ENCODE measurements around the gene ALDH1B1.

ALDH1B1 gene

GRCh38 chr9:38432922-38433510 is 40.5 kb downstream of the ALDH1B1 start:
- H3K27ac Mint-ChIP-seq: no peak overlapping the region
- no peak for DNase-seq (ENCODE audit: low spot score in 2 of 2)
- H3K4me1 Mint-ChIP-seq: peaks cover 4% of the 10 kb centered on the region
- ATAC-seq: no peak
- H3K36me3 Mint-ChIP-seq: no peaks in the 10 kb centered on the region
- H3K9me3 Mint-ChIP-seq: no peaks in the 10 kb centered on the region
- no peak overlapping the region for H3K4me3 Mint-ChIP-seq

- Mint-ChIP-seq H3K4me1 (peaks cover 4% of the 10 kb centered on the region), H3K36me3 (no peaks in the 10 kb centered on the region), H3K27ac (no peak overlapping the region), H3K9me3 (no peaks in the 10 kb centered on the region), H3K4me3 (no peak overlapping the region)
- ATAC-seq (no peak), DNase-seq (ENCODE audit: low spot score in 2 of 2) (no peak)
Measured at GRCh38 chr9:38434365-38434764, 41.9 kb downstream of the ALDH1B1 start.

GRCh38 chr9:38434853-38435252 is 42.4 kb downstream of the ALDH1B1 start:
- no peak for DNase-seq (ENCODE audit: low spot score in 2 of 2)
- Mint-ChIP-seq H3K4me3 (no peak overlapping the region), H3K36me3 (no peaks in the 10 kb centered on the region), H3K9me3 (no peaks in the 10 kb centered on the region), H3K27ac (no peak overlapping the region), H3K4me1 (peaks cover 4% of the 10 kb centered on the region)
- no peak for ATAC-seq

GRCh38 chr9:38435521-38435920 is 43.0 kb downstream of the ALDH1B1 start:
- no peaks in the 10 kb centered on the region for H3K36me3 Mint-ChIP-seq
- peaks cover 4% of the 10 kb centered on the region for H3K4me1 Mint-ChIP-seq
- no peaks in the 10 kb centered on the region for H3K9me3 Mint-ChIP-seq
- no peak for DNase-seq (ENCODE audit: low spot score in 2 of 2)
- H3K27ac Mint-ChIP-seq: no peak overlapping the region
- ATAC-seq: no peak
- no peak overlapping the region for H3K4me3 Mint-ChIP-seq

- no peak for ATAC-seq
- H3K27ac Mint-ChIP-seq: no peak overlapping the region
- peaks cover 4% of the 10 kb centered on the region for H3K4me1 Mint-ChIP-seq
- no peaks in the 10 kb centered on the region for H3K9me3 Mint-ChIP-seq
- H3K36me3 Mint-ChIP-seq: no peaks in the 10 kb centered on the region
- no peak for DNase-seq (ENCODE audit: low spot score in 2 of 2)
- H3K4me3 Mint-ChIP-seq: no peak overlapping the region
Measured at GRCh38 chr9:38436708-38437107, 44.2 kb downstream of the ALDH1B1 start.

- Mint-ChIP-seq H3K4me1 (peaks cover 2% of the 10 kb centered on the region), H3K9me3 (no peaks in the 10 kb centered on the region), H3K4me3 (no peak overlapping the region), H3K36me3 (no peaks in the 10 kb centered on the region), H3K27ac (no peak overlapping the region)
- DNase-seq (ENCODE audit: low spot score in 2 of 2): no peak
- ATAC-seq: no peak
Measured at GRCh38 chr9:38437193-38437823, 44.8 kb downstream of the ALDH1B1 start.

GRCh38 chr9:38439291-38439915 is 46.9 kb downstream of the ALDH1B1 start:
- no peak overlapping the region for H3K4me3 Mint-ChIP-seq
- ATAC-seq (no peak), DNase-seq (ENCODE audit: low spot score in 2 of 2) (peak in 1 of 2 donors; percentile 37)
- no peak overlapping the region for H3K27ac Mint-ChIP-seq
- no peaks in the 10 kb centered on the region for H3K36me3 Mint-ChIP-seq
- H3K9me3 Mint-ChIP-seq: no peaks in the 10 kb centered on the region
- no peaks in the 10 kb centered on the region for H3K4me1 Mint-ChIP-seq

- H3K4me3 Mint-ChIP-seq: no peak overlapping the region
Measured at GRCh38 chr9:38439916-38440301, 47.4 kb downstream of the ALDH1B1 start.

GRCh38 chr9:38440516-38440915 is 48.0 kb downstream of the ALDH1B1 start:
- Mint-ChIP-seq H3K4me3 (no peak overlapping the region), H3K9me3 (no peaks in the 10 kb centered on the region), H3K4me1 (no peaks in the 10 kb centered on the region), H3K36me3 (no peaks in the 10 kb centered on the region), H3K27ac (no peak overlapping the region)
- ATAC-seq: no peak
- no peak for DNase-seq (ENCODE audit: low spot score in 2 of 2)

More at GRCh38 chr9:38439916-38440301, 47.4 kb downstream of the ALDH1B1 start:
- Mint-ChIP-seq H3K27ac (no peak overlapping the region), H3K4me1 (no peaks in the 10 kb centered on the region), H3K9me3 (no peaks in the 10 kb centered on the region), H3K36me3 (no peaks in the 10 kb centered on the region)
- DNase-seq (ENCODE audit: low spot score in 2 of 2): no peak
- no peak for ATAC-seq

- Mint-ChIP-seq H3K27ac (no peak overlapping the region), H3K4me3 (no peak overlapping the region), H3K36me3 (no peaks in the 10 kb centered on the region), H3K9me3 (no peaks in the 10 kb centered on the region), H3K4me1 (no peaks in the 10 kb centered on the region)
- ATAC-seq: no peak
- DNase-seq (ENCODE audit: low spot score in 2 of 2): peak in 1 of 2 donors; percentile 17
Measured at GRCh38 chr9:38441347-38442085, 49.0 kb downstream of the ALDH1B1 start.

GRCh38 chr9:38442473-38443096 is 50.1 kb downstream of the ALDH1B1 start:
- DNase-seq (ENCODE audit: low spot score in 2 of 2): no peak
- H3K9me3 Mint-ChIP-seq: no peaks in the 10 kb centered on the region
- no peak overlapping the region for H3K4me3 Mint-ChIP-seq
- ATAC-seq: peak; percentile 16
- no peaks in the 10 kb centered on the region for H3K36me3 Mint-ChIP-seq
- no peak overlapping the region for H3K27ac Mint-ChIP-seq
- no peaks in the 10 kb centered on the region for H3K4me1 Mint-ChIP-seq

GRCh38 chr9:38443181-38443580 is 50.7 kb downstream of the ALDH1B1 start:
- Mint-ChIP-seq H3K9me3 (no peaks in the 10 kb centered on the region), H3K36me3 (no peaks in the 10 kb centered on the region), H3K4me3 (no peak overlapping the region), H3K27ac (no peak overlapping the region), H3K4me1 (no peaks in the 10 kb centered on the region)
- no peak for DNase-seq (ENCODE audit: low spot score in 2 of 2)
- ATAC-seq: no peak

GRCh38 chr9:38443597-38443996 is 51.1 kb downstream of the ALDH1B1 start:
- DNase-seq (ENCODE audit: low spot score in 2 of 2) (no peak), ATAC-seq (no peak)
- no peaks in the 10 kb centered on the region for H3K36me3 Mint-ChIP-seq
- H3K4me3 Mint-ChIP-seq: no peak overlapping the region
- H3K9me3 Mint-ChIP-seq: no peaks in the 10 kb centered on the region
- no peaks in the 10 kb centered on the region for H3K4me1 Mint-ChIP-seq
- H3K27ac Mint-ChIP-seq: no peak overlapping the region

GRCh38 chr9:38445154-38446043 is 52.9 kb downstream of the ALDH1B1 start:
- Mint-ChIP-seq H3K36me3 (no peaks in the 10 kb centered on the region), H3K9me3 (no peaks in the 10 kb centered on the region), H3K4me3 (no peak overlapping the region), H3K27ac (no peak overlapping the region), H3K4me1 (no peaks in the 10 kb centered on the region)
- DNase-seq (ENCODE audit: low spot score in 2 of 2): peak in 1 of 2 donors; percentile 38
- ATAC-seq: no peak
